Hepatocyte (in vitro differentiated cells): ENCODE measurements around the gene CNTNAP2.

Experiments
- CTCF ChIP-seq: fragments of 200-600 bp; sonication (generic); IDR thresholded peaks from 2 replicates; pipeline ENCODE4 v1.5.1; 2016; ENCODE audit warnings: antibody characterized with exemption, mild to moderate bottlenecking; ENCODE audit not compliant: poor library complexity
- EZH2 ChIP-seq: fragments of 200-600 bp; sonication (generic); IDR thresholded peaks from 2 replicates; pipeline ENCODE4 v1.6.1; 2016; ENCODE audit warnings: antibody characterized with exemption, mild to moderate bottlenecking, borderline replicate concordance
- EZH2phosphoT487 ChIP-seq: fragments of 200-600 bp; sonication (generic); IDR thresholded peaks from one replicate; pipeline ENCODE4 v1.6.1; 2018; ENCODE audit warnings: antibody characterized with exemption, mild to moderate bottlenecking, low read depth, moderate library complexity; ENCODE audit not compliant: unreplicated experiment, severe bottlenecking

DNA sequence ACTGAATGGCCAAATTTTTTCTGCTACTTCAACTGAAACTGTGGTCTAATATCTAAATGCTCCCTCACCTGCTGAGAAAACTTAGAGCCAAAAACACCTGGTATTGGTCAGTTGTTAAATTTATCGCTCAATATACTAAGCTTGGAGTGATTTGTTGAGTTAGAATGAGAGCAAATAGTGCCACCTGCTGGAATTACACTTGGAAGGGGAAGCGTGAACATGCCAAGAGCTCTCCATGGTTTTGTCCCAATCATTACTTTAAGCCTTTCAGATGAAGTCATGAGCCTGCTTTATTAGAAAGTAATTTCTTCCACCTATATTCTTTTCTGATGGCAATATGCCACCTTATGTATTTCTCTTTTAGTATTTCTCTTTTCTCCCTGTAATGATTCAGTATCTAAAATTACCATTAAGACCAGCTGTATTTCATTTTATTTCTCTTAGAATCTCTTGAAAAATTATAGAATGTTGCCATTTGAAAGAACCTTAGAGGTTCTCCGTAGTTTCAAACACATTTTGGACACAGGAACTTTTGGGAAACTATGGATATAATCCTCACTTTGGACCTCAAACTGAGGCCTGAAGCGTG is 2026.2 kb downstream of the CNTNAP2 start:
- TF ChIP-seq EZH2 (no peak), CTCF (peak; percentile 72), EZH2phosphoT487 (no peak)
